CD4-positive, CD25-positive, alpha-beta regulatory T cell (primary cell): ENCODE measurements around the gene CYP4B1. TPM values are rescaled to one million over a fixed set of nuclear protein-coding genes. Genes with fewer than 3 reads are reported as not detected.
"Not testable (repeated sequence)": the region's sequence is repeated elsewhere in the genome, so short reads cannot be mapped to it uniquely, and the experiment has no call there.

Experiments used
- ATAC-seq, 2 donors: fragments of 150-1000 bp; cut with Tn5 transposase; one replicate each; pipeline ENCODE4 v1.10.0; 2021; ENCODE audit warnings: low read depth in 2 of 2, moderate number of reproducible peaks in 2 of 2, moderate library complexity in 1 of 2
- DNase-seq, 3 donors: peaks; one replicate each; pipeline versions ENCODE4 v3.0.0 to v3.0.0-alpha.2; 2012 to 2022; ENCODE audit warnings: mixed read lengths in 1 of 3
- H3K27ac ChIP-seq: one replicate; pipeline ENCODE4 v1.7.0; 2013; ENCODE audit warnings: mild to moderate bottlenecking, low read length; ENCODE audit not compliant: insufficient read depth, poor library complexity, severe bottlenecking
- H3K27me3 ChIP-seq: one replicate; pipeline ENCODE4 v1.7.0; 2013; ENCODE audit warnings: low read length; ENCODE audit not compliant: control insufficient read depth, insufficient read depth
- H3K36me3 ChIP-seq: one replicate; pipeline ENCODE4 v1.7.0; 2013; ENCODE audit warnings: mild to moderate bottlenecking, low read length, moderate library complexity; ENCODE audit not compliant: control insufficient read depth, insufficient read depth
- H3K4me1 ChIP-seq: 2 replicates; pipeline ENCODE4 v1.7.0; 2013; ENCODE audit warnings: mild to moderate bottlenecking, low read length; ENCODE audit not compliant: insufficient read depth, control insufficient read depth, poor library complexity, severe bottlenecking
- H3K4me3 ChIP-seq: one replicate; pipeline ENCODE4 v1.7.0; 2013; ENCODE audit warnings: low read depth, mild to moderate bottlenecking, low read length, moderate library complexity
- H3K9me3 ChIP-seq, 2 experiments: 1 replicate in 1 of 2; 2 replicates in 1 of 2; pipeline ENCODE4 v1.7.0; 2013; ENCODE audit warnings: low read length in 2 of 2, mild to moderate bottlenecking in 1 of 2, moderate library complexity in 1 of 2; ENCODE audit not compliant: control insufficient read depth in 2 of 2
- H3K27ac Mint-ChIP-seq, 3 donors: one replicate each; pipeline ENCODE4 v1.8.0; 2020 to 2022; ENCODE audit warnings: mild to moderate bottlenecking in 3 of 3, mixed read lengths in 3 of 3, moderate library complexity in 2 of 3
- H3K27me3 Mint-ChIP-seq: one replicate; pipeline ENCODE4 v1.8.0; 2022; ENCODE audit warnings: mild to moderate bottlenecking, mixed read lengths
- H3K36me3 Mint-ChIP-seq: one replicate; pipeline ENCODE4 v1.8.0; 2020; ENCODE audit warnings: mixed read lengths
- H3K4me1 Mint-ChIP-seq, 4 donors: one replicate each; pipeline ENCODE4 v1.8.0; 2020 to 2022; ENCODE audit warnings: mixed read lengths in 4 of 4, mild to moderate bottlenecking in 1 of 4
- H3K4me3 Mint-ChIP-seq, 4 donors: one replicate each; pipeline ENCODE4 v1.8.0; 2020 to 2022; ENCODE audit warnings: mild to moderate bottlenecking in 4 of 4, mixed read lengths in 4 of 4, moderate library complexity in 3 of 4
- H3K9me3 Mint-ChIP-seq, 7 donors: one replicate each; pipeline ENCODE4 v1.8.0; 2020 to 2022; ENCODE audit warnings: mixed read lengths in 7 of 7, mild to moderate bottlenecking in 3 of 7, moderate library complexity in 2 of 7
- polyA plus RNA-seq, 4 donors: library from polyadenylated mRNA; unstranded; fragments of 300-500 nt; fragmentation: Illumina TruSeq; gene quantifications; one replicate each; pipeline ENCODE4 v1.2.3, GENCODE V29; 2021
- total RNA-seq: library from RNA; stranded (reverse); gene quantifications from one replicate; pipeline ENCODE4 v1.2.3, GENCODE V29; 2022

The CYP4B1 gene
- total RNA-seq (not detected), polyA plus RNA-seq (not detected)

DNA sequence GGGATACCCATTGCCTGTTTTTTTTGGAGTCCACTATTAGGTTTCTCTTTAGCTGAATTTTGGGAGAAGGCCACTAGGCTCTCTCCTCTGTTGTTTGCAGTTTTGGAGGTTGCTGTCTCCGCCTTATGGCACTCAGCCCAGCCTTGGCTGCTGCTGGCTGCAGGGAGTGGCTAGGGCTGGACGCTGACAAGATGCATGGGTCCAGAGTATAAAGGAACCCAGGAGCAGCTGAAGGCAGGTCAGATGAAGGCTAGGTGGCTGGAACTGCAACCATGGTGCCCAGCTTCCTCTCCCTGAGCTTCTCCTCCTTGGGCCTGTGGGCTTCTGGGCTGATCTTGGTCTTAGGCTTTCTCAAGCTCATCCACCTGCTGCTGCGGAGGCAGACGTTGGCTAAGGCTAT lies at the start of gene CYP4B1:
CYP4B1 (plus strand) TSS at position 237 of the 400 bp plus-strand sequence; CDS start at position 273, 36 bp downstream.
- H3K27ac Mint-ChIP-seq = no peak within 1 kb of the TSS
- no peaks in the 10 kb centered on the region for H3K27me3 ChIP-seq
- H3K27me3 Mint-ChIP-seq = peaks cover 10% of the 10 kb centered on the region
- no peaks in the 10 kb centered on the region for H3K4me1 Mint-ChIP-seq
- no peak for DNase-seq
- no peak within 1 kb of the TSS for H3K4me3 ChIP-seq
- no peaks in the 10 kb centered on the region for H3K4me1 ChIP-seq
- H3K36me3 Mint-ChIP-seq = no peaks in the 10 kb centered on the region
- peaks cover 0 to 8% (median 0%) of the 10 kb centered on the region in 7 donors for H3K9me3 Mint-ChIP-seq
- no peak within 1 kb of the TSS for H3K4me3 Mint-ChIP-seq
- no peaks in the 10 kb centered on the region for H3K9me3 ChIP-seq
- ATAC-seq = no peak
- no peaks in the 10 kb centered on the region for H3K36me3 ChIP-seq
- H3K27ac ChIP-seq = no peak within 1 kb of the TSS

DNA sequence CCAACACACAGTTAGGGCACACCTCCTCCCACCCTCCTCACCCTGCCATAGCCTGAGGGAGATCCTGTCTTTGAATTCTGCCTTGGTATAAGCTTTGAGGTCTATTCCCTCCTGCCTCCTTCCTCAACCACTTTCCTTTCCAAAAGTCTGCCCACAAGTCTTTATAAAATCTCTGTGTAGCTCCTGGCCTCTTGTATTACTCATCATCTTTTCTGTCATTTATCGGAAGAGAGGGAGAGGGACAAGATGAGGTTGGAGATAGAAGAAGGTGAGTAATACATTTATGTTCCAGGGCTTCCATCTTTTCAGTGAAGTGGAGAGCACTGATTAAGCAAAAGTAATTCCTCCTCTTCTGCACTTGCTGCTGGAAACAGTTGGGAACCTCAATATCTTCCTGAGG lies 49.4 kb upstream of the CYP4B1 start:
- ATAC-seq = no peak
- Histone ChIP-seq H3K4me1 (no peaks in the 10 kb centered on the region), H3K4me3 (no peak overlapping the region), H3K36me3 (no peaks in the 10 kb centered on the region), H3K27me3 (peaks cover 5% of the 10 kb centered on the region), H3K27ac (no peak overlapping the region), H3K9me3 (no peaks in the 10 kb centered on the region)
- no peak for DNase-seq
- Mint-ChIP-seq H3K27ac (no peak overlapping the region), H3K9me3 (no peaks in the 10 kb centered on the region), H3K27me3 (peaks cover 25% of the 10 kb centered on the region), H3K4me1 (no peaks in the 10 kb centered on the region), H3K36me3 (no peaks in the 10 kb centered on the region), H3K4me3 (no peak overlapping the region)

DNA sequence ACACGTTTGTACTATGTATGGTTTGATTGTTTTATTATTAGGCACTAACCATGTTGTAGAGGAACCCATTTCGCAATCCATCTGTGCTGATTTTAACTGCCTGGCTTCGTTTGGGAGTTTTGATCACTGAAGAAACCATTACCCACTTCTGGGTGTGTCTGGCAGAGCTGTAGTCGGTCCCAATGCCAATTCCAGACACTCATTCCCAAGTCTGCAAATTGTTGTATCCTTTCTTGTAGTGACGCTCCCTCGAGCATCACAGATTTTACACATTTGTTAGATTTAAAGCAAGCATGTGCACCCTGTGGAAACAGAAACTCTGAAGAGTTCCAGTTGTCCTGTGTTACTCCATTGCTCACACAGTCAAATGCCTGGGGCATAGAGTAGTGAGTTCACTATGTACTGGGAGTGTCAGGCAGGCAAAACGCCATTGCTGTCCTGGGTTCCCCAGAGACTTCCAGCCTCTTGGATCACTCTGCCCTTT lies 48.9 kb upstream of the CYP4B1 start:
- no peak overlapping the region for H3K27ac Mint-ChIP-seq
- H3K27me3 Mint-ChIP-seq = peaks cover 28% of the 10 kb centered on the region
- H3K9me3 ChIP-seq = no peaks in the 10 kb centered on the region
- DNase-seq = no peak
- no peaks in the 10 kb centered on the region for H3K36me3 ChIP-seq
- H3K27me3 ChIP-seq = peaks cover 5% of the 10 kb centered on the region
- no peaks in the 10 kb centered on the region for H3K36me3 Mint-ChIP-seq
- H3K9me3 Mint-ChIP-seq = peaks cover 0 to 1% (median 0%) of the 10 kb centered on the region in 7 donors
- H3K4me3 ChIP-seq = no peak overlapping the region
- no peak overlapping the region for H3K4me3 Mint-ChIP-seq
- no peak for ATAC-seq
- no peaks in the 10 kb centered on the region for H3K4me1 Mint-ChIP-seq
- no peak overlapping the region for H3K27ac ChIP-seq
- H3K4me1 ChIP-seq = no peaks in the 10 kb centered on the region

DNA sequence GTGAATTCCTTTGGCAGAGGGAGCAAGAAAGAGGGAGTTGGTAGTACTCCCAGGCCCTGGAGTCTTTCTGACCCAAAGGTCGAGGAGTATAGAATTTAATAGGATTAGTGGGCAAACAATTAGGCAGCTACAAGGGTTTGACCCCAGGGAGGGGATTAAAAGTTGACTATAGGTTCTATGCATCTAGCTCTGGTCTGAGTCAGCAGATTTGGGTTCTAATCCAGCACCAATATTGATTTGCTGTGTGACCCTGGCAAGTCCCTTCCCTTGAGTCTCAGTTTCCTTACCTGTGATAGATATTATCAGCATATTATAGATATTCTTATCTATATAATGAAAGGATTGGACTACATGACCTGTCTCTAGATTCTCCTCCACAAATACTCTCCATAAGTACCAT lies 44.9 kb upstream of the CYP4B1 start:
- no peaks in the 10 kb centered on the region for H3K4me1 Mint-ChIP-seq
- no peak overlapping the region for H3K4me3 Mint-ChIP-seq
- Histone ChIP-seq H3K4me1 (no peaks in the 10 kb centered on the region), H3K36me3 (no peaks in the 10 kb centered on the region), H3K4me3 (no peak overlapping the region), H3K27ac (no peak overlapping the region), H3K9me3 (no peaks in the 10 kb centered on the region), H3K27me3 (peaks cover 5% of the 10 kb centered on the region)
- H3K36me3 Mint-ChIP-seq = no peaks in the 10 kb centered on the region
- H3K27ac Mint-ChIP-seq = no peak overlapping the region
- peaks cover 23% of the 10 kb centered on the region for H3K27me3 Mint-ChIP-seq
- no peak for ATAC-seq
- peaks cover 0 to 5% (median 0%) of the 10 kb centered on the region in 7 donors for H3K9me3 Mint-ChIP-seq
- no peak for DNase-seq

DNA sequence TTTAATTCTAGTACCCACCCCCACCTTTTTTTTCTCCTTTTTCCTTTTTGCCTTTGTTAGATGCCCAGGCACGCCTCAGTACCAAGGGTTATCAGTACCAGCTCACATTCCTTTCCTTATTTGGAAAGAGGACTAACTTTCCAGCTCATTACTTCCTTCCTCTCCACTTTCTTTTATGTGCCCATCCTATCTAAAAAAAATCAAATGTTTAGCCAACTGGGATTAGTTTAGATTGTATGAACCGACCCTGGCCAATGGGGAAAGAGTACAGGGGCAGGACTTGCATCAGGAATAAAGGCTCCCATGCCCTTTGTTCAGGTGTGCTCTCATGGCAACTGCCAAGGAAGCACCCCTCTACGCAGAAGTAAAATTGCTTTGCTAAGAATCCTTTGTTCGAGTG lies 44.1 kb upstream of the CYP4B1 start:
- not testable (repeated sequence) for ATAC-seq, H3K9me3 Mint-ChIP-seq, H3K27ac ChIP-seq, H3K4me3 Mint-ChIP-seq, H3K4me1 Mint-ChIP-seq, H3K4me1 ChIP-seq, H3K9me3 ChIP-seq, H3K27me3 ChIP-seq, H3K4me3 ChIP-seq, H3K36me3 ChIP-seq, H3K36me3 Mint-ChIP-seq, DNase-seq
- H3K27ac Mint-ChIP-seq = peak overlapping the region in 1 of 3 donors; percentile 12
- peaks cover 26% of the 10 kb centered on the region for H3K27me3 Mint-ChIP-seq

DNA sequence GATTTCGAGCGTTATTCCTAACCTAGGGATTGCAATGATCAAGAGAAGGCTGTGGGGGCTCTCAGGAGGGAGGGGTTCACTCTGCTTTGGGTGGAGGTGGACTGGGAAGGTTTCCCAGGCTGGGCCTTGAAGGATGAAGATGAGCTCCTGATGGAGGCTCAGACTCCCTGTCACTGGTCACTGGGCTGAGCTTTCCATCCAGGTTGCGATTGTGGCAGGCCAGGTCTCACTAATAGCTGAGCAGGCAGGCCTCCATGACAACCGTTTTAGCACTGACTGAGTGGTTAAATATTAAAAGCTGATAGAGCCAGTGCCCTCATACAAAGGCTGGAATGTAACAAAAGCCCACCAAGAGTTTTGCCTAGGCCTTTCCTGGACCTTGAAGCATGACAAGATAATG lies 43.7 kb upstream of the CYP4B1 start:
- H3K36me3 Mint-ChIP-seq = no peaks in the 10 kb centered on the region
- DNase-seq (no peak), ATAC-seq (no peak)
- no peak overlapping the region for H3K4me3 Mint-ChIP-seq
- H3K27ac ChIP-seq = no peak overlapping the region
- no peaks in the 10 kb centered on the region for H3K36me3 ChIP-seq
- H3K9me3 Mint-ChIP-seq = peaks cover 0 to 5% (median 0%) of the 10 kb centered on the region in 7 donors
- peaks cover 26% of the 10 kb centered on the region for H3K27me3 Mint-ChIP-seq
- no peaks in the 10 kb centered on the region for H3K4me1 ChIP-seq
- H3K4me3 ChIP-seq = no peak overlapping the region
- H3K27ac Mint-ChIP-seq = no peak overlapping the region
- H3K9me3 ChIP-seq = no peaks in the 10 kb centered on the region
- H3K27me3 ChIP-seq = peaks cover 5% of the 10 kb centered on the region
- H3K4me1 Mint-ChIP-seq = no peaks in the 10 kb centered on the region

DNA sequence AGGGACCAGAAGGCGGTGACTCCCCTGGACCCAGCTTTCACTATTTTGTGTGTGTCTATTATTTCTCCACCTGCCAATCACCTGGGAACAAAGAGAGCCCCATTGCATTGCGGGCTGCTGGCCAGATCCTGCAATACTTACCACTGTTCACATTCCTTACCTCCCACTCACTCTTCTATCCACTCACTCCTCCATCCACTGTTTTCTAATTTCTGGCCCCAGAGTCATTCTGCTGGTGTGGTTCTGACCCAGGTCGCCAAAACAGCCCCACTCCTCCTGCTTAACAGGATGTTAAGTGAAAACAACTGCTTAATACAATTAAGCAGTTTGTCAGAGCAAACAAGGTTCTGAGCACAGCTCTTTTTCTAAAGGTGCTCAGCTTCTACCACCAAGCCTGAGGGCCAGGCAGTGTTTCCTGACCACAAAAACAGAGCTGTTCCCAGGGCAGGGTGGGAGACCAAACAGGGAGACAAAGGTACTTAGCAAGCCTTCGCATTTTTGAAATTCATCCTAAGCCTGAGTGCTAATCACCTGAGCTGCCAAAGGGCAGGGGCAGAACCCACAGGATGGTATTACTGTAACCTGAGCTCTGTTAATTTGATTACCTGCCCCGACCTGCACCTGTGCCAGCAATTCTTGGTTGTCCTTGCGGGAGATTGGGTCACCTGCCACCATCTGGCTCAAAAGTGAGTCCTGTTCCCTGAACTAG lies 41.4 kb upstream of the CYP4B1 start:
- H3K27me3 Mint-ChIP-seq = peaks cover 18% of the 10 kb centered on the region
- DNase-seq (no peak), ATAC-seq (no peak)
- Histone ChIP-seq H3K4me3 (no peak overlapping the region), H3K27ac (no peak overlapping the region), H3K36me3 (no peaks in the 10 kb centered on the region), H3K4me1 (no peaks in the 10 kb centered on the region), H3K27me3 (peaks cover 10% of the 10 kb centered on the region), H3K9me3 (no peaks in the 10 kb centered on the region)
- no peak overlapping the region for H3K4me3 Mint-ChIP-seq
- H3K9me3 Mint-ChIP-seq = peaks cover 0 to 7% (median 0%) of the 10 kb centered on the region in 7 donors
- no peaks in the 10 kb centered on the region for H3K4me1 Mint-ChIP-seq
- H3K27ac Mint-ChIP-seq = no peak overlapping the region
- no peaks in the 10 kb centered on the region for H3K36me3 Mint-ChIP-seq

DNA sequence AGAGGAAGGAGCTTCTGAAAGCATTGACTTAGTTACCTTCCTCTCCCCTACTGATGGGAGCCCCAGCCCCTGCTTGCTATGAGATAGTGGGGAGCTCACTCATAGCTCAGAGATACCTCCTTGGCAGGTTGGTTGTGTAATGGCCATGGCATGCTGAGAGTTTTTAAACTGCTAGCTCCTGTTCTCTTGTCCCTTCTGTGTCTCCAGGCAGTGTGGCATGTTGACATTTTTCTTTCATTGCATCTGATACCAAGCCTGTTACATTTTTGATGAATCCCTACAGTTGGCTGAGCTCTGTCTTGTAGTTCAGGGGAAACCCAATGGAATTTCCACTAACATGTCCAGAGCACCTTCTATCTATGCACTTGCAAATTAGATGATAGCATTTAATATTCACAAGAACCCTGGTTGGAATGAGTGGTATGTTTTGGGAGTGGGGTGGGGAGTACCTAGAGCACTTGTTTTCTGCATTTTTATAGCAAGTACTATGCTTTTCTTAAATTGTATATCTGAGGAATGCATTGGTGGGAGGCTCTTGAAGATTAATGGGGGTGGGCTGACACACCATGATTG lies 40.8 kb upstream of the CYP4B1 start:
- H3K27me3 Mint-ChIP-seq = peaks cover 16% of the 10 kb centered on the region

More for the DNA sequence above, 40.8 kb upstream of the CYP4B1 start:
- H3K9me3 ChIP-seq = no peaks in the 10 kb centered on the region
- no peak overlapping the region for H3K4me3 ChIP-seq
- H3K9me3 Mint-ChIP-seq = peaks cover 0 to 7% (median 0%) of the 10 kb centered on the region in 7 donors
- H3K4me1 ChIP-seq = no peaks in the 10 kb centered on the region
- H3K27me3 ChIP-seq = peaks cover 10% of the 10 kb centered on the region
- H3K4me1 Mint-ChIP-seq = no peaks in the 10 kb centered on the region
- H3K36me3 ChIP-seq = no peaks in the 10 kb centered on the region
- H3K36me3 Mint-ChIP-seq = no peaks in the 10 kb centered on the region
- no peak overlapping the region for H3K27ac Mint-ChIP-seq
- DNase-seq = no peak
- no peak for ATAC-seq
- no peak overlapping the region for H3K27ac ChIP-seq
- no peak overlapping the region for H3K4me3 Mint-ChIP-seq
